Measurements from ENCODE around the gene SWI5.
"Not testable (repeated sequence)": the region's sequence is repeated elsewhere in the genome, so short reads cannot be mapped to it uniquely, and the experiment has no call there.

Gene SWI5

DNA sequence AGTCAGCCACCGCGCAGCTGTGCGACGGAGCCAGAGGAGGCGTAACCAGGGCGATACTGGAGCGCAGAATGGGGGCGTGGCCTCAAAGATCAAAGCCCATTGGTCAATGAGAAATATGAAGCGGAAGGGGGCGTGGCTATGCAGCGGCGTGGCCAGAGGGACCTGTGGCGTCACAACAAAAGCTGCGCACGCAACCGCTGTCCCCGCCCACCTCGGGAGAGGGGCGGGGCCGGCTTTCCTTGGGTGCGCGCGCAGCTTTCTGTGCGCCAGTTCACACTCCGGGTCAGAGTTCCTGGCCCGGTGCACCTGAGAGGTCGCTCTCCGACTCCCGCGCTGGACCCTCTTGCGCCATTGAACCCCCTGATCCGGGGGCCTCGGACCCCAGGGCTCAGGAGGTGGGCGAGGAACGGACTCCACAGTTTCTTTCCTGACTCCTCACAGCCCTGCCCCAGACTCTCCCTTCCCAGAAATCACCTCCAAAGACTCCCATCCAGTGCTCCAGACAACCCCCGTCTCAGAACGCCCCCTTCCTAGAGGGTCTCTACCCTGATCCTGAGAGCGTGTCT, at the start of gene SWI5:
TSS of gene SWI5 (plus strand) at position 269 of the 566 bp plus-strand sequence.
- H3K9me3 ChIP-seq (ENCODE audit: severe bottlenecking), result no peaks in the 10 kb centered on the region
- TF ChIP-seq CTCF (IDR thresholded peaks at IDR 0.05; ENCODE audit: low read depth, low read length), result no peak

GRCh38 chr9:128226412-128226801, 49.7 kb upstream of the SWI5 start:
- no peak overlapping the region for H3K27ac ChIP-seq
- TF ChIP-seq CTCF (IDR thresholded peaks at IDR 0.05; ENCODE audit: low read depth, low read length), result no peak
- peaks cover 77% of the 10 kb centered on the region for H3K36me3 ChIP-seq
- no peak for DNase-seq
- H3K27me3 ChIP-seq (ENCODE audit: insufficient read depth, low read depth, severe bottlenecking), result no peaks in the 10 kb centered on the region
- no peaks in the 10 kb centered on the region for H3K9me3 ChIP-seq (ENCODE audit: severe bottlenecking)
- H3K4me3 ChIP-seq (ENCODE audit: low read depth, low read length), result no peak overlapping the region

More for the DNA sequence above, at the start of gene SWI5:
- peak within 1 kb of the TSS; percentile 77 for H3K27ac ChIP-seq
- H3K4me3 ChIP-seq (ENCODE audit: low read depth, low read length), result peak within 1 kb of the TSS; percentile 94
- peaks cover 23% of the 10 kb centered on the region for H3K36me3 ChIP-seq
- H3K27me3 ChIP-seq (ENCODE audit: insufficient read depth, low read depth, severe bottlenecking), result no peaks in the 10 kb centered on the region
- peak; percentile 100 for DNase-seq

DNA sequence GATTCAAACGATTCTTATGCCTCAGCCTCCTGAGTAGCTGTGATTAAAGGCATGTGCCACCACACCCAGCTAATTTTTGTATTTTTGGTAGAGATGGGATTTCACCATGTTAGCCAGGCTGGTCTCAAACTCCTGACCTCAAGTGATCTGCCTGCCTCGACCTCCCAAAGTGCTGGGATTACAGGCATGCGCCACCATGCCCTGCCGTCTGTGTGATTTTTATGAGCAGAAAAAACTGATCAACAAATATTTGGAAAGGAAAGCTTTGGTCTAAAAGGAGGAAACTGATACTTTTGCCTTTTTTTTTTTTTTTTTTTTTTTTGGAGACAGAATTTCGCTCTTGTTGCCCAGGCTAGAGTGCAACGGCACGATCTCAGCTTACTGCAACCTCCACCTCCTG, 45.2 kb upstream of the SWI5 start:
- H3K36me3 ChIP-seq, result peaks cover 58% of the 10 kb centered on the region
- H3K27ac ChIP-seq; H3K4me3 ChIP-seq (ENCODE audit: low read depth, low read length); H3K9me3 ChIP-seq (ENCODE audit: severe bottlenecking); H3K27me3 ChIP-seq (ENCODE audit: insufficient read depth, low read depth, severe bottlenecking); DNase-seq: not testable (repeated sequence)

DNA sequence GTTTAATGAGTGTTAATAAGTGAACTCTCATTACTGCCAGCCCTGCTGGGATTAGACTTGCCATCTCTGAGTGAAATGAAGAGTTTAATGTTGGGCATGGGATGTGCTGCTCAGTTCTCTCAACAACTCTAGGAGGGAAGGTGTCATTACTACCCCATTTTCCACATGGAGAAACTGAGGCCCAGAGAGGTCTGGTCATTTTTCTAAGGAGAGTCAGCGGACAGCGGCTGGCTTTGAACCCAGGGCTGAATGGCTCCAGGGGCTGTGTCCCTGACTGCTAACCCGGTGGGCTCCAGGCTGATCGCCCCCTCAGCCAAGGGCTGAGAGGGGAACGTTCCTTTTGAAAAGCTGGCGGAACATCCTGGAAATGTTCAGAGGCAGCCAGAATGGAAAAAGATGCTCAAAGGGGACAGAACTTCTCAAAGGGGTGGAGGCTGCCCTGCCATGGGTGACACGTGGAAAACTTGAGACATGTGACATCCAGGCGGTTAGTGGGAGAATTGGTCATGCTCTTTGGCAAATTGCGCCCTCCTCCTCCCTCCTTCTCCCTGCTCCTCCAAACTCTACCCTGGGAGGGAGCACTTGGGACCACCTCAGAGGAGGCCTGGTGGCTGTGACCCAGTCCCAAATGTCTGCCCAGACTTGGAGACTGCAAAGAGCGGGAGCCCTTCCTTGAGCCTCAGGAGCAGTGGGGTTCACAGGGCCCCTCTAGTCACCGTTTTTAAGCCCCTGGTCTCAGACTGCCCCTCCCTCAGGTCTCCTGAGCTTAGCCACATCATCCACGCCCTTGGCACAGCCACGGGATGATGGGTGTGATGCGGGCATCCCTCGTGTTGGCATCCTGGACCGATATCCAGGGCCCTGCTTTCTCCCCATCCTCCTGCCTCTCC, 44.2 kb upstream of the SWI5 start:
- H3K27me3 ChIP-seq (ENCODE audit: insufficient read depth, low read depth, severe bottlenecking), result no peaks in the 10 kb centered on the region

DNA sequence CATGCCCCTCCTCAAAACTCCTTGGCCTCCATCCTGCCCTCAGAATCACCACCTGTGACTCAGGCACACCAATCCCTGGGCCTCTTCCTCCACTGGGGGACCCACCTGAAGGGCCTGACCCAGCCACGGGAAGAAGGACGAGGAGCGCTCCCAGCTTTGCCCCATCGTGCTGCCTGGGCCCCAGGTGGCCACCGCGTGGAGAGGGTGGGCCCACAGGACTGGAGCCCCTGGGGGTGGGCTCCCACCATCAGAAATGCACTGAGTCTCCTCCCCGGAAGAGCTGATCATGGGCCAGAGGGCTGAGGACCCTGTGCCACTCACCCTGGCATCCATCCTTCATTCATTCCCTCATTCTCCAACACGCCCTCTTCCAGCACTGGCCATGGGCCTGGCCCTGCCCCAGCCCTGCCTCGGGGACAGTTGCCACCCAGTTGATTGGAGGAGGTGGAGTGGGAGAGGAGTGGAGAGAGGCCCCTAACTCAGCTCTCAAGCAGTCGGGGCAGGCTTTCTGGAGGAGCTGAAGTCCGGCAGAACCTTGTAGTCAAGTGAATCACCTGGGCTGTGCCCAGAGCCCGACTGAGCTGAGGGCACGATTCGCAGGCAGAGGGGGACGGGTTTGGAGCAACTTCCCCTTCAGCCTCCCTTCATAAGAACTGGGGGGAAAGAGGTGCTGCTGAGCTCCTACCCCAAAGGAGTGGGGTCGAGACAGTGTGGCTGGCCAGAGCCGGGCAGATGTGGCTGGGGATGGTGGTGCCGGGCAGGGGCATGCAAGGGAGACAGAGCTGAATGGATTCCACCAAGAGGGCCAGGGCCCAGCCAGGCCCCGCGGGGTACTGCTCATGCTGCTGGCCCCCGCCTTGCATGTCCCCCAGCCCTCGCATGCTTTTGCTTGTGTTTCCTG, 43.3 kb upstream of the SWI5 start:
- no peaks in the 10 kb centered on the region for H3K9me3 ChIP-seq (ENCODE audit: severe bottlenecking)
- TF ChIP-seq CTCF (IDR thresholded peaks at IDR 0.05; ENCODE audit: low read depth, low read length), result no peak
- H3K4me3 ChIP-seq (ENCODE audit: low read depth, low read length), result no peak overlapping the region
- no peak overlapping the region for H3K27ac ChIP-seq
- no peaks in the 10 kb centered on the region for H3K27me3 ChIP-seq (ENCODE audit: insufficient read depth, low read depth, severe bottlenecking)
- DNase-seq, result no peak
- H3K36me3 ChIP-seq, result peaks cover 63% of the 10 kb centered on the region

More for the DNA sequence above, 44.2 kb upstream of the SWI5 start:
- TF ChIP-seq CTCF (IDR thresholded peaks at IDR 0.05; ENCODE audit: low read depth, low read length), result no peak
- H3K27ac ChIP-seq, result no peak overlapping the region
- H3K36me3 ChIP-seq, result peaks cover 58% of the 10 kb centered on the region
- H3K9me3 ChIP-seq (ENCODE audit: severe bottlenecking), result no peaks in the 10 kb centered on the region
- no peak overlapping the region for H3K4me3 ChIP-seq (ENCODE audit: low read depth, low read length)
- no peak for DNase-seq

All from WERI-Rb-1 (cell line).